NT2/D1 (cell line): ENCODE measurements around the gene INTS7.
"Not testable (repeated sequence)": the region's sequence is repeated elsewhere in the genome, so short reads cannot be mapped to it uniquely, and the experiment has no call there.

Source experiments
- YY1 ChIP-seq: IDR thresholded peaks from 2 replicates; pipeline ENCODE4 v1.6.1; 2011; ENCODE audit not compliant: insufficient read length, insufficient read depth
- ZNF274 ChIP-seq: IDR thresholded peaks from 2 replicates; pipeline ENCODE4 v1.6.1; 2011; ENCODE audit warnings: mild to moderate bottlenecking, low read depth, low read length

GRCh38 chr1:211937422-211937821, 97.9 kb downstream of the INTS7 start:
- not testable (repeated sequence) for TF ChIP-seq YY1, ZNF274
